ENCODE results near the gene FRMD6.

FRMD6 gene

GRCh38 chr14:51681411-51681810 lies 29.7 kb downstream of the FRMD6 start:
- Histone ChIP-seq H3K27me3 (ENCODE audit: control insufficient read depth in 1 of 2, insufficient read depth in 2 of 2, low read length in 2 of 2) (no peaks in the 10 kb centered on the region), H3K4me1 (ENCODE audit: control insufficient read depth in 1 of 2, insufficient read depth in 2 of 2, low read length in 2 of 2) (peaks cover 0 to 5% of the 10 kb centered on the region in 2 donors), H3K36me3 (ENCODE audit: control insufficient read depth in 1 of 2, insufficient read depth in 2 of 2, low read length in 2 of 2) (no peaks in the 10 kb centered on the region)

GRCh38 chr14:51682411-51682810 lies 30.7 kb downstream of the FRMD6 start:
- no peaks in the 10 kb centered on the region for H3K9me3 ChIP-seq (ENCODE audit: control insufficient read depth in 1 of 2, low read length in 2 of 2)
- no peaks in the 10 kb centered on the region for H3K27me3 ChIP-seq (ENCODE audit: control insufficient read depth in 1 of 2, insufficient read depth in 2 of 2, low read length in 2 of 2)
- no peaks in the 10 kb centered on the region for H3K4me1 ChIP-seq (ENCODE audit: control insufficient read depth in 1 of 2, insufficient read depth in 2 of 2, low read length in 2 of 2)
- H3K36me3 ChIP-seq (ENCODE audit: control insufficient read depth in 1 of 2, insufficient read depth in 2 of 2, low read length in 2 of 2), result no peaks in the 10 kb centered on the region
- H3K4me3 ChIP-seq (ENCODE audit: low read depth in 1 of 2, low read length in 2 of 2), result no peak overlapping the region
- H3K27ac ChIP-seq (ENCODE audit: low read depth, low read length), result no peak overlapping the region
- no peak overlapping the region for H3K9ac ChIP-seq (ENCODE audit: low read depth in 1 of 2, low read length in 2 of 2)

More at GRCh38 chr14:51681411-51681810, 29.7 kb downstream of the FRMD6 start:
- Histone ChIP-seq H3K4me3 (ENCODE audit: low read depth in 1 of 2, low read length in 2 of 2) (no peak overlapping the region), H3K9me3 (ENCODE audit: control insufficient read depth in 1 of 2, low read length in 2 of 2) (no peaks in the 10 kb centered on the region), H3K27ac (ENCODE audit: low read depth, low read length) (no peak overlapping the region), H3K9ac (ENCODE audit: low read depth in 1 of 2, low read length in 2 of 2) (no peak overlapping the region)

DNA sequence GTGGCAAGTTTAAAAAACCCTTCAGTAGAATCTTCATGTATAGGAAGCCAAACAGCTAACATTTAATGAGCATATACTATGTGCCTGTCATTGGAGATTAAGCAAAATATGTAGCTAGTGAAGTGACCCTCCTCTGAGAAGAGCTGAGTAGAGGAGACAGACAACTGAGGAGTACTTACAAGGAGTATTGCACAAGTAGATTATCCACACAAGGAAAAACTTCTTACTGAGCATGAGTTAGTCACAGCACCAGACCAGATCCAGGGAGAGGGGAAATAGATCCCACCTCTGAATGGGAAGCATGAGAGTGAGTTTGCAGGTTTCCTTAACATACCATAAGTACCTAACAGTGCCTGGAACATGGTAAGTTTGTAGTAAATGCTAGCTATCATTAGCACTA lies 33.0 kb downstream of the FRMD6 start:
- no peaks in the 10 kb centered on the region for H3K4me1 ChIP-seq (ENCODE audit: control insufficient read depth in 1 of 2, insufficient read depth in 2 of 2, low read length in 2 of 2)
- H3K27me3 ChIP-seq (ENCODE audit: control insufficient read depth in 1 of 2, insufficient read depth in 2 of 2, low read length in 2 of 2), result no peaks in the 10 kb centered on the region
- no peak overlapping the region for H3K27ac ChIP-seq (ENCODE audit: low read depth, low read length)
- no peaks in the 10 kb centered on the region for H3K9me3 ChIP-seq (ENCODE audit: control insufficient read depth in 1 of 2, low read length in 2 of 2)
- H3K9ac ChIP-seq (ENCODE audit: low read depth in 1 of 2, low read length in 2 of 2), result no peak overlapping the region
- H3K4me3 ChIP-seq (ENCODE audit: low read depth in 1 of 2, low read length in 2 of 2), result no peak overlapping the region
- no peaks in the 10 kb centered on the region for H3K36me3 ChIP-seq (ENCODE audit: control insufficient read depth in 1 of 2, insufficient read depth in 2 of 2, low read length in 2 of 2)

DNA sequence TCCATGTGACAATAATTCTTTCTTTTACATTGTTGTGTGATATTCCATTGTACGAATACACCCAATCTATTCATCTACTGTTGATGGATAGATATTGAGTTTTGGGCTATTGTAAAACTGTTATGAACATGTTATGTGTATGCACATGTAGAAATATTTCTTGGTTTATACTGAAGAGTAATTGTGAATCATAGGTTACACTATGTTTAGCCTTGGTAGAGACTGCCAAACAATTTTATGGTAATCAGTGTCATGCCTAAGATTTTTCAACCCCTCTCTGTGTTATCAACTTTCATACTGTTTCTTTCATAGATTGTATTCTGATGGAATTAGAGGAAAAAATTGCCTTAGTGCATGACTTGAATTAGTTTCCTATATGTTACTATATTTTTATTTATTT lies 39.5 kb downstream of the FRMD6 start:
- no peak overlapping the region for H3K27ac ChIP-seq (ENCODE audit: low read depth, low read length)
- no peaks in the 10 kb centered on the region for H3K36me3 ChIP-seq (ENCODE audit: control insufficient read depth in 1 of 2, insufficient read depth in 2 of 2, low read length in 2 of 2)
- H3K4me1 ChIP-seq (ENCODE audit: control insufficient read depth in 1 of 2, insufficient read depth in 2 of 2, low read length in 2 of 2), result no peaks in the 10 kb centered on the region
- no peak overlapping the region for H3K9ac ChIP-seq (ENCODE audit: low read depth in 1 of 2, low read length in 2 of 2)
- H3K9me3 ChIP-seq (ENCODE audit: control insufficient read depth in 1 of 2, low read length in 2 of 2), result no peaks in the 10 kb centered on the region
- no peak overlapping the region for H3K4me3 ChIP-seq (ENCODE audit: low read depth in 1 of 2, low read length in 2 of 2)
- H3K27me3 ChIP-seq (ENCODE audit: control insufficient read depth in 1 of 2, insufficient read depth in 2 of 2, low read length in 2 of 2), result no peaks in the 10 kb centered on the region

- H3K36me3 ChIP-seq (ENCODE audit: control insufficient read depth in 1 of 2, insufficient read depth in 2 of 2, low read length in 2 of 2), result no peaks in the 10 kb centered on the region
- H3K9me3 ChIP-seq (ENCODE audit: control insufficient read depth in 1 of 2, low read length in 2 of 2), result no peaks in the 10 kb centered on the region
- H3K4me3 ChIP-seq (ENCODE audit: low read depth in 1 of 2, low read length in 2 of 2), result no peak overlapping the region
- no peak overlapping the region for H3K27ac ChIP-seq (ENCODE audit: low read depth, low read length)
- no peak overlapping the region for H3K9ac ChIP-seq (ENCODE audit: low read depth in 1 of 2, low read length in 2 of 2)
- H3K27me3 ChIP-seq (ENCODE audit: control insufficient read depth in 1 of 2, insufficient read depth in 2 of 2, low read length in 2 of 2), result no peaks in the 10 kb centered on the region
- H3K4me1 ChIP-seq (ENCODE audit: control insufficient read depth in 1 of 2, insufficient read depth in 2 of 2, low read length in 2 of 2), result no peaks in the 10 kb centered on the region
Observed at GRCh38 chr14:51692646-51693045, 40.9 kb downstream of the FRMD6 start.

DNA sequence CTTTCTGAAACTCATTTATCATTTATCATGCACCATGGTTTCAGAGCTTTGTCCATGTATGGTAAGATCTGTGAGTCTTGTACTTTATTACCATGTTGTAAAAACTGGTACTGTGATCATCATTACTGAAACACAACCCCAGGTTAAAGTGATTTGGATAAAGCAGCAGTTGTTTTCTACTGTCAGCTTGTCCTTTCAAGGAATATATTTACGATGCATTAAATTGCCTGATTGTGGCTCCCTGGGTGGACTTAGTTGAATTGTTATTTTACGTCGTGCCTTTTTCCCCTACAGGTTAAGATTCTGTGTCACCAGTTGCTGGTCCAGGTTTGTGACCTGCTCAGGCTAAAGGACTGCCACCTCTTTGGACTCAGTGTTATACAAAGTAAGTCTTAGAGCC lies 46.1 kb downstream of the FRMD6 start:
- H3K9me3 ChIP-seq (ENCODE audit: control insufficient read depth in 1 of 2, low read length in 2 of 2), result no peaks in the 10 kb centered on the region
- H3K4me1 ChIP-seq (ENCODE audit: control insufficient read depth in 1 of 2, insufficient read depth in 2 of 2, low read length in 2 of 2), result no peaks in the 10 kb centered on the region
- H3K27ac ChIP-seq (ENCODE audit: low read depth, low read length), result no peak overlapping the region
- no peaks in the 10 kb centered on the region for H3K27me3 ChIP-seq (ENCODE audit: control insufficient read depth in 1 of 2, insufficient read depth in 2 of 2, low read length in 2 of 2)
- no peak overlapping the region for H3K9ac ChIP-seq (ENCODE audit: low read depth in 1 of 2, low read length in 2 of 2)
- no peaks in the 10 kb centered on the region for H3K36me3 ChIP-seq (ENCODE audit: control insufficient read depth in 1 of 2, insufficient read depth in 2 of 2, low read length in 2 of 2)
- no peak overlapping the region for H3K4me3 ChIP-seq (ENCODE audit: low read depth in 1 of 2, low read length in 2 of 2)

- peaks cover 5 to 7% of the 10 kb centered on the region in 2 donors for H3K36me3 ChIP-seq (ENCODE audit: control insufficient read depth in 1 of 2, insufficient read depth in 2 of 2, low read length in 2 of 2)
- no peak overlapping the region for H3K9ac ChIP-seq (ENCODE audit: low read depth in 1 of 2, low read length in 2 of 2)
- no peaks in the 10 kb centered on the region for H3K9me3 ChIP-seq (ENCODE audit: control insufficient read depth in 1 of 2, low read length in 2 of 2)
Observed at GRCh38 chr14:51701951-51702350, 50.2 kb downstream of the FRMD6 start.

GRCh38 chr14:51703787-51704186 lies 52.1 kb downstream of the FRMD6 start:
- H3K36me3 ChIP-seq (ENCODE audit: control insufficient read depth in 1 of 2, insufficient read depth in 2 of 2, low read length in 2 of 2), result peaks cover 5 to 7% of the 10 kb centered on the region in 2 donors
- H3K9ac ChIP-seq (ENCODE audit: low read depth in 1 of 2, low read length in 2 of 2), result no peak overlapping the region
- H3K4me3 ChIP-seq (ENCODE audit: low read depth in 1 of 2, low read length in 2 of 2), result no peak overlapping the region
- no peak overlapping the region for H3K27ac ChIP-seq (ENCODE audit: low read depth, low read length)
- no peaks in the 10 kb centered on the region for H3K27me3 ChIP-seq (ENCODE audit: control insufficient read depth in 1 of 2, insufficient read depth in 2 of 2, low read length in 2 of 2)
- no peaks in the 10 kb centered on the region for H3K4me1 ChIP-seq (ENCODE audit: control insufficient read depth in 1 of 2, insufficient read depth in 2 of 2, low read length in 2 of 2)
- H3K9me3 ChIP-seq (ENCODE audit: control insufficient read depth in 1 of 2, low read length in 2 of 2), result no peaks in the 10 kb centered on the region

More at GRCh38 chr14:51701951-51702350, 50.2 kb downstream of the FRMD6 start:
- Histone ChIP-seq H3K27me3 (ENCODE audit: control insufficient read depth in 1 of 2, insufficient read depth in 2 of 2, low read length in 2 of 2) (no peaks in the 10 kb centered on the region), H3K27ac (ENCODE audit: low read depth, low read length) (no peak overlapping the region), H3K4me3 (ENCODE audit: low read depth in 1 of 2, low read length in 2 of 2) (no peak overlapping the region), H3K4me1 (ENCODE audit: control insufficient read depth in 1 of 2, insufficient read depth in 2 of 2, low read length in 2 of 2) (no peaks in the 10 kb centered on the region)

DNA sequence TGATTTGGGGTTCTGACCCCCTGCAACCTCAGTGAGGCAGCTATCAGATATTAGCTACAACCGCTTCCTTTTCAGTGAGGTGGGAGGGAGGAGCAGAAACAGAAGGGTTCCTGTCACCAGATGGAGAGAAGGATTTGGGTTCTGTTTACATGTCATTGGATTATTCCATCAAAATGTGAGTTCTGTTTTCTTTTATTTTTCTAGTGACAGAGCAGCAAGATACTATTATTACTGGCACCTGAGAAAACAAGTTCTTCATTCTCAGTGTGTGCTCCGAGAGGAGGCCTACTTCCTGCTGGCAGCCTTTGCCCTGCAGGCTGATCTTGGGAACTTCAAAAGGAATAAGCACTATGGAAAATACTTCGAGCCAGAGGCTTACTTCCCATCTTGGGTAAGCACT lies 52.8 kb downstream of the FRMD6 start:
- Histone ChIP-seq H3K27ac (ENCODE audit: low read depth, low read length) (no peak overlapping the region), H3K27me3 (ENCODE audit: control insufficient read depth in 1 of 2, insufficient read depth in 2 of 2, low read length in 2 of 2) (no peaks in the 10 kb centered on the region), H3K4me1 (ENCODE audit: control insufficient read depth in 1 of 2, insufficient read depth in 2 of 2, low read length in 2 of 2) (no peaks in the 10 kb centered on the region), H3K36me3 (ENCODE audit: control insufficient read depth in 1 of 2, insufficient read depth in 2 of 2, low read length in 2 of 2) (peaks cover 5 to 7% of the 10 kb centered on the region in 2 donors), H3K9ac (ENCODE audit: low read depth in 1 of 2, low read length in 2 of 2) (no peak overlapping the region), H3K4me3 (ENCODE audit: low read depth in 1 of 2, low read length in 2 of 2) (no peak overlapping the region), H3K9me3 (ENCODE audit: control insufficient read depth in 1 of 2, low read length in 2 of 2) (no peaks in the 10 kb centered on the region)

- Histone ChIP-seq H3K4me3 (ENCODE audit: low read depth in 1 of 2, low read length in 2 of 2) (no peak overlapping the region), H3K36me3 (ENCODE audit: control insufficient read depth in 1 of 2, insufficient read depth in 2 of 2, low read length in 2 of 2) (peaks cover 7 to 10% of the 10 kb centered on the region in 2 donors), H3K9ac (ENCODE audit: low read depth in 1 of 2, low read length in 2 of 2) (no peak overlapping the region), H3K4me1 (ENCODE audit: control insufficient read depth in 1 of 2, insufficient read depth in 2 of 2, low read length in 2 of 2) (no peaks in the 10 kb centered on the region), H3K27ac (ENCODE audit: low read depth, low read length) (no peak overlapping the region), H3K9me3 (ENCODE audit: control insufficient read depth in 1 of 2, low read length in 2 of 2) (no peaks in the 10 kb centered on the region), H3K27me3 (ENCODE audit: control insufficient read depth in 1 of 2, insufficient read depth in 2 of 2, low read length in 2 of 2) (no peaks in the 10 kb centered on the region)
Observed at GRCh38 chr14:51707327-51707726, 55.6 kb downstream of the FRMD6 start.

GRCh38 chr14:51711505-51711904 lies 59.8 kb downstream of the FRMD6 start:
- Histone ChIP-seq H3K9me3 (ENCODE audit: control insufficient read depth in 1 of 2, low read length in 2 of 2) (no peaks in the 10 kb centered on the region), H3K9ac (ENCODE audit: low read depth in 1 of 2, low read length in 2 of 2) (no peak overlapping the region), H3K4me1 (ENCODE audit: control insufficient read depth in 1 of 2, insufficient read depth in 2 of 2, low read length in 2 of 2) (no peaks in the 10 kb centered on the region), H3K27ac (ENCODE audit: low read depth, low read length) (no peak overlapping the region), H3K4me3 (ENCODE audit: low read depth in 1 of 2, low read length in 2 of 2) (no peak overlapping the region), H3K27me3 (ENCODE audit: control insufficient read depth in 1 of 2, insufficient read depth in 2 of 2, low read length in 2 of 2) (no peaks in the 10 kb centered on the region), H3K36me3 (ENCODE audit: control insufficient read depth in 1 of 2, insufficient read depth in 2 of 2, low read length in 2 of 2) (peaks cover 0 to 5% of the 10 kb centered on the region in 2 donors)
